ENCODE measurements around the gene AQP1.

AQP1 gene

GRCh38 chr7:30879139-30880124, 32.2 kb upstream of the AQP1 start:
- H4K8ac ChIP-seq (ENCODE audit: low read depth, low read length): no peak overlapping the region
- H2BK15ac ChIP-seq (ENCODE audit: low read length): no peak overlapping the region
- H3K23ac ChIP-seq (ENCODE audit: low read depth, low read length, poor library complexity): no peak overlapping the region
- H4K91ac ChIP-seq (ENCODE audit: low read depth, low read length, poor library complexity): no peak overlapping the region
- no peak overlapping the region for H2BK120ac ChIP-seq (ENCODE audit: low read depth, low read length)
- no peak overlapping the region for H3K4ac ChIP-seq (ENCODE audit: low read length)
- no peak overlapping the region for H3K27ac ChIP-seq (replicated peaks; ENCODE audit: low read length)
- no peak overlapping the region for H2BK5ac ChIP-seq (ENCODE audit: low read length)
- no peak overlapping the region for H2AFZ ChIP-seq (ENCODE audit: low read length)
- H2BK12ac ChIP-seq (ENCODE audit: low read length): no peak overlapping the region
- DNase-seq (ENCODE audit: low spot score): no peak
- H3K4me2 ChIP-seq (ENCODE audit: insufficient read depth, low read length, poor library complexity, severe bottlenecking): no peak overlapping the region
- H3K4me3 ChIP-seq (ENCODE audit: low read length in 2 of 2): no peak overlapping the region
- H2AK5ac ChIP-seq (ENCODE audit: low read depth, low read length): no peak overlapping the region
- H3K27me3 ChIP-seq (ENCODE audit: control insufficient read depth in 3 of 3, insufficient read depth in 3 of 3, low read depth in 1 of 3, low read length in 3 of 3): no peaks in the 10 kb centered on the region
- no CpG with 5 or more reads among the region's 14 CpGs for WGBS, 2 donors (ENCODE audit: extremely low coverage in 2 of 2, insufficient read length in 2 of 2, insufficient replicate concordance in 1 of 2)
- H3K14ac ChIP-seq (ENCODE audit: low read length): no peak overlapping the region
- H3K79me1 ChIP-seq (ENCODE audit: low read depth, low read length): no peaks in the 10 kb centered on the region
- H3K4me1 ChIP-seq (ENCODE audit: control insufficient read depth in 2 of 2, insufficient read depth in 1 of 2, low read depth in 1 of 2, low read length in 2 of 2): peaks cover 20 to 32% of the 10 kb centered on the region in 2 donors
- peaks cover 0 to 2% of the 10 kb centered on the region in 2 donors for H3K36me3 ChIP-seq (replicated peaks in 1 of 2; ENCODE audit: control insufficient read depth in 2 of 2, insufficient read depth in 2 of 2, low read length in 2 of 2)
- no peak overlapping the region for H3K9ac ChIP-seq (ENCODE audit: low read depth, low read length, poor library complexity)
- no peak overlapping the region for H3K18ac ChIP-seq (ENCODE audit: low read length)
- H3K9me3 ChIP-seq (replicated peaks in 1 of 2; ENCODE audit: control insufficient read depth in 2 of 2, insufficient read depth in 1 of 2, low read depth in 1 of 2, low read length in 2 of 2): peaks cover 0 to 3% of the 10 kb centered on the region in 2 donors

GRCh38 chr7:30880125-30880720, 31.4 kb upstream of the AQP1 start:
- Histone ChIP-seq H2BK5ac (ENCODE audit: low read length) (no peak overlapping the region), H3K4me1 (ENCODE audit: control insufficient read depth in 2 of 2, insufficient read depth in 1 of 2, low read depth in 1 of 2, low read length in 2 of 2) (peaks cover 20 to 37% of the 10 kb centered on the region in 2 donors), H3K9me3 (replicated peaks in 1 of 2; ENCODE audit: control insufficient read depth in 2 of 2, insufficient read depth in 1 of 2, low read depth in 1 of 2, low read length in 2 of 2) (no peaks in the 10 kb centered on the region), H2AK5ac (ENCODE audit: low read depth, low read length) (no peak overlapping the region), H2BK120ac (ENCODE audit: low read depth, low read length) (no peak overlapping the region), H3K27ac (replicated peaks; ENCODE audit: low read length) (no peak overlapping the region), H3K18ac (ENCODE audit: low read length) (peak overlapping the region; percentile 22), H4K8ac (ENCODE audit: low read depth, low read length) (no peak overlapping the region), H3K79me1 (ENCODE audit: low read depth, low read length) (no peaks in the 10 kb centered on the region), H3K14ac (ENCODE audit: low read length) (no peak overlapping the region), H2AFZ (ENCODE audit: low read length) (no peak overlapping the region), H4K91ac (ENCODE audit: low read depth, low read length, poor library complexity) (no peak overlapping the region), H3K23ac (ENCODE audit: low read depth, low read length, poor library complexity) (no peak overlapping the region), H2BK15ac (ENCODE audit: low read length) (no peak overlapping the region), H3K27me3 (ENCODE audit: control insufficient read depth in 3 of 3, insufficient read depth in 3 of 3, low read depth in 1 of 3, low read length in 3 of 3) (no peaks in the 10 kb centered on the region), H2BK12ac (ENCODE audit: low read length) (no peak overlapping the region), H3K9ac (ENCODE audit: low read depth, low read length, poor library complexity) (no peak overlapping the region), H3K4me3 (ENCODE audit: low read length in 2 of 2) (no peak overlapping the region), H3K4ac (ENCODE audit: low read length) (no peak overlapping the region), H3K4me2 (ENCODE audit: insufficient read depth, low read length, poor library complexity, severe bottlenecking) (no peak overlapping the region), H3K36me3 (replicated peaks in 1 of 2; ENCODE audit: control insufficient read depth in 2 of 2, insufficient read depth in 2 of 2, low read length in 2 of 2) (peaks cover 0 to 1% of the 10 kb centered on the region in 2 donors)
- no peak for DNase-seq (ENCODE audit: low spot score)
- WGBS, 2 donors (ENCODE audit: extremely low coverage in 2 of 2, insufficient read length in 2 of 2, insufficient replicate concordance in 1 of 2): no CpG with 5 or more reads among the region's 12 CpGs

DNA sequence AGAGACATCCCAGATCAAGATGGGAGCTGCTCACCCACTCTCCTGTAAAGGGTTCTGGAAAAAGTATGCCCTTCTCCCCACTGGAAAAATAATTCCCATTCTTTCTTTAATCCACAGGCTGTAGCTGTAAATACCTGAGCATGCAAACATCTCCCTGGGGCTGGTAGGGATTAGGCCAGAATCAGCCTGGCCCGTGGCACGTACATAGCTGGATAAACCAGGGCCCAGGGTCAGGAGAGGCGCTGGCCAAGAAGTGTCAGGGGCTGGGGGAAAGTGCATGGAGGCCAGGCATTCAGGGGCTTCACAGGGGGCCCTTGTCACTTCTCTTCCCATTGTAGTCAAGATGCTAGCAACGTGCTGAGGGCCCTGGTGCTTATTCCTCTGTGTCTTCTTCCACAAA, 30.7 kb upstream of the AQP1 start:
- Histone ChIP-seq H3K4ac (ENCODE audit: low read length) (no peak overlapping the region), H2BK12ac (ENCODE audit: low read length) (no peak overlapping the region), H2BK15ac (ENCODE audit: low read length) (no peak overlapping the region), H3K36me3 (replicated peaks in 1 of 2; ENCODE audit: control insufficient read depth in 2 of 2, insufficient read depth in 2 of 2, low read length in 2 of 2) (no peaks in the 10 kb centered on the region), H2AFZ (ENCODE audit: low read length) (no peak overlapping the region), H3K9me3 (replicated peaks in 1 of 2; ENCODE audit: control insufficient read depth in 2 of 2, insufficient read depth in 1 of 2, low read depth in 1 of 2, low read length in 2 of 2) (no peaks in the 10 kb centered on the region), H3K18ac (ENCODE audit: low read length) (no peak overlapping the region), H4K91ac (ENCODE audit: low read depth, low read length, poor library complexity) (no peak overlapping the region), H3K79me1 (ENCODE audit: low read depth, low read length) (no peaks in the 10 kb centered on the region), H3K23ac (ENCODE audit: low read depth, low read length, poor library complexity) (no peak overlapping the region), H2BK5ac (ENCODE audit: low read length) (no peak overlapping the region), H3K14ac (ENCODE audit: low read length) (no peak overlapping the region), H2AK5ac (ENCODE audit: low read depth, low read length) (no peak overlapping the region), H3K9ac (ENCODE audit: low read depth, low read length, poor library complexity) (no peak overlapping the region), H4K8ac (ENCODE audit: low read depth, low read length) (no peak overlapping the region), H3K4me3 (ENCODE audit: low read length in 2 of 2) (no peak overlapping the region), H3K27ac (replicated peaks; ENCODE audit: low read length) (no peak overlapping the region), H3K4me2 (ENCODE audit: insufficient read depth, low read length, poor library complexity, severe bottlenecking) (no peak overlapping the region), H3K27me3 (ENCODE audit: control insufficient read depth in 3 of 3, insufficient read depth in 3 of 3, low read depth in 1 of 3, low read length in 3 of 3) (no peaks in the 10 kb centered on the region), H3K4me1 (ENCODE audit: control insufficient read depth in 2 of 2, insufficient read depth in 1 of 2, low read depth in 1 of 2, low read length in 2 of 2) (peaks cover 20 to 37% of the 10 kb centered on the region in 2 donors), H2BK120ac (ENCODE audit: low read depth, low read length) (no peak overlapping the region)
- no peak for DNase-seq (ENCODE audit: low spot score)
- no CpG with 5 or more reads among the region's 4 CpGs for WGBS, 2 donors (ENCODE audit: extremely low coverage in 2 of 2, insufficient read length in 2 of 2, insufficient replicate concordance in 1 of 2)

- no peak overlapping the region for H2BK5ac ChIP-seq (ENCODE audit: low read length)
- DNase-seq (ENCODE audit: low spot score): no peak
- H2BK12ac ChIP-seq (ENCODE audit: low read length): no peak overlapping the region
- peak overlapping the region; percentile 68 for H2BK15ac ChIP-seq (ENCODE audit: low read length)
- no peak overlapping the region for H3K4me2 ChIP-seq (ENCODE audit: insufficient read depth, low read length, poor library complexity, severe bottlenecking)
- H2AFZ ChIP-seq (ENCODE audit: low read length): no peak overlapping the region
- no peak overlapping the region for H3K23ac ChIP-seq (ENCODE audit: low read depth, low read length, poor library complexity)
- H3K4ac ChIP-seq (ENCODE audit: low read length): no peak overlapping the region
- no peak overlapping the region for H3K14ac ChIP-seq (ENCODE audit: low read length)
- no peak overlapping the region for H3K4me3 ChIP-seq (ENCODE audit: low read length in 2 of 2)
- no peak overlapping the region for H3K27ac ChIP-seq (replicated peaks; ENCODE audit: low read length)
- H3K9me3 ChIP-seq (replicated peaks in 1 of 2; ENCODE audit: control insufficient read depth in 2 of 2, insufficient read depth in 1 of 2, low read depth in 1 of 2, low read length in 2 of 2): no peaks in the 10 kb centered on the region
- peak overlapping the region; percentile 81 for H3K18ac ChIP-seq (ENCODE audit: low read length)
- H4K8ac ChIP-seq (ENCODE audit: low read depth, low read length): no peak overlapping the region
- no peak overlapping the region for H4K91ac ChIP-seq (ENCODE audit: low read depth, low read length, poor library complexity)
- H3K4me1 ChIP-seq (ENCODE audit: control insufficient read depth in 2 of 2, insufficient read depth in 1 of 2, low read depth in 1 of 2, low read length in 2 of 2): peaks cover 20 to 37% of the 10 kb centered on the region in 2 donors
- no peak overlapping the region for H3K9ac ChIP-seq (ENCODE audit: low read depth, low read length, poor library complexity)
- H3K79me1 ChIP-seq (ENCODE audit: low read depth, low read length): no peaks in the 10 kb centered on the region
- H3K27me3 ChIP-seq (ENCODE audit: control insufficient read depth in 3 of 3, insufficient read depth in 3 of 3, low read depth in 1 of 3, low read length in 3 of 3): no peaks in the 10 kb centered on the region
- H3K36me3 ChIP-seq (replicated peaks in 1 of 2; ENCODE audit: control insufficient read depth in 2 of 2, insufficient read depth in 2 of 2, low read length in 2 of 2): no peaks in the 10 kb centered on the region
- H2BK120ac ChIP-seq (ENCODE audit: low read depth, low read length): no peak overlapping the region
- no CpG with 5 or more reads among the region's 7 CpGs for WGBS, 2 donors (ENCODE audit: extremely low coverage in 2 of 2, insufficient read length in 2 of 2, insufficient replicate concordance in 1 of 2)
- peak overlapping the region; percentile 23 for H2AK5ac ChIP-seq (ENCODE audit: low read depth, low read length)
Observed at GRCh38 chr7:30881448-30881847, 30.2 kb upstream of the AQP1 start.

Data from neuronal stem cell (in vitro differentiated cells).